Uterus (tissue), 2 donors: ENCODE measurements around the gene PRAME.

ENCODE experiments used
- POLR2A ChIP-seq, 2 donors: fragments of 450-650 bp; IDR thresholded peaks; one replicate each; pipeline ENCODE4 v1.6.1; 2016; ENCODE audit warnings: antibody characterized with exemption in 2 of 2, mild to moderate bottlenecking in 1 of 2, moderate library complexity in 1 of 2
- TF ChIP-seq, protein P1 (sequence below), 4 experiments: fragments of 200-600 bp in 2 of 4; fragments of 450-650 bp in 2 of 4; sonication (generic) in 2 of 4; IDR thresholded peaks; one replicate each; pipeline ENCODE4 v1.5.1; 2016 to 2019; ENCODE audit warnings: antibody characterized with exemption in 4 of 4, mild to moderate bottlenecking in 2 of 4, moderate library complexity in 1 of 4

DNA sequence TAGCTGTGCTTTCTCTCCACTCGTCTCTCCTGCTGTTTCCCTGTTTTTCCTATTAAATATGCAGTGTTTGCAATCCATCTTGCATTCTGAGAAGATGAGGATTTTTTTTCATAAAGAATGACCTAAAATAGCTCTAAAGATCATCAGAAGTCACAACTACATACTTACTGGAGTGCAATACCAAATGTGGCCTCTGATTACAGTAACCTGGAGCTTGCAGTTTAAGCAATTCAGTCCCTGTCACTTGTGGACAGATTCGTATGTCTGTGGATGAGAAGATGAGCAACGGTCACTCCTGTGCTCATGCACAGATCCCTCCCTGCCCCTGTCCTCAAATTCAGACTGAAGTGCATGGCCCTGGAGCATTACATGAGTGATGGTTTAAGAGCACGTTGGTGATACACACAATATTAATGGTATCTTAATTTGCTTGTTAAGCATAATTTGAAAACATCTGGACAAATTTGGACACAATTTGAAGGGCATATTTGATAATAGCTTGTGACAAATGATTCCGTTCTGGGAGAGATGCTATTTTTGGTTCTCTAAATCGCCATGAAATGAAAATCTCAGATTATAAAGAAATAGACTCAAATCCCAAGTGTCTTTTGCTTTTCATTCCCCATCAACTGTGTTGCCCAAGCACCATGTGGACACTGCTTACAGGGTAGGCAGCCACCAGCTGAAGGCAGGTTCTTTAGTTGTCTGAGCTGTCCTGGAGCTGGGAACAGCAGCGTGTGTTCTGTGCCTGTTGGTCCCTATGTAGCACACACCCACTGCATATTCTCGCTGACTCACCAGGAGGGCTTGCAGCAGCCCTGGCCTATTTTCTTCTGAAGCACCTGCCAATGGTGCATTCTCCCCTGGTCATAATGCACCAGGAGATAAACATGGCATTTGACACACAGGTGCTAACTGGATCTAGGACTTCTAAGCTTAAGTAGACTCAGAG, 32.6 kb upstream of the PRAME start:
- TF ChIP-seq, protein P1, sequence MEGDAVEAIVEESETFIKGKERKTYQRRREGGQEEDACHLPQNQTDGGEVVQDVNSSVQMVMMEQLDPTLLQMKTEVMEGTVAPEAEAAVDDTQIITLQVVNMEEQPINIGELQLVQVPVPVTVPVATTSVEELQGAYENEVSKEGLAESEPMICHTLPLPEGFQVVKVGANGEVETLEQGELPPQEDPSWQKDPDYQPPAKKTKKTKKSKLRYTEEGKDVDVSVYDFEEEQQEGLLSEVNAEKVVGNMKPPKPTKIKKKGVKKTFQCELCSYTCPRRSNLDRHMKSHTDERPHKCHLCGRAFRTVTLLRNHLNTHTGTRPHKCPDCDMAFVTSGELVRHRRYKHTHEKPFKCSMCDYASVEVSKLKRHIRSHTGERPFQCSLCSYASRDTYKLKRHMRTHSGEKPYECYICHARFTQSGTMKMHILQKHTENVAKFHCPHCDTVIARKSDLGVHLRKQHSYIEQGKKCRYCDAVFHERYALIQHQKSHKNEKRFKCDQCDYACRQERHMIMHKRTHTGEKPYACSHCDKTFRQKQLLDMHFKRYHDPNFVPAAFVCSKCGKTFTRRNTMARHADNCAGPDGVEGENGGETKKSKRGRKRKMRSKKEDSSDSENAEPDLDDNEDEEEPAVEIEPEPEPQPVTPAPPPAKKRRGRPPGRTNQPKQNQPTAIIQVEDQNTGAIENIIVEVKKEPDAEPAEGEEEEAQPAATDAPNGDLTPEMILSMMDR (IDR thresholded peaks at IDR 0.05): no peak
- no peak for TF ChIP-seq POLR2A (IDR thresholded peaks at IDR 0.05)
